WI38 (cell line): ENCODE data around the gene RNU11.
"Not testable (repeated sequence)": the region's sequence is repeated elsewhere in the genome, so short reads cannot be mapped to it uniquely, and the experiment has no call there.

ENCODE experiments used
- H3K4me3 ChIP-seq: 2 replicates; pipeline ENCODE4 v1.5.1; 2011; ENCODE audit warnings: low read depth, mild to moderate bottlenecking, control low read depth, low read length
- CTCF ChIP-seq: IDR thresholded peaks from 2 replicates; pipeline ENCODE4 v1.5.1; 2012; ENCODE audit warnings: low read depth, mild to moderate bottlenecking, control low read depth, low read length

Gene RNU11

GRCh38 chr1:28646040-28646439 lies 2.4 kb upstream of the RNU11 start:
- H3K4me3 ChIP-seq: no peak overlapping the region
- TF ChIP-seq CTCF: no peak

- H3K4me3 ChIP-seq: peak overlapping the region; percentile 38
- TF ChIP-seq CTCF: no peak
These were observed 359 bp upstream of the RNU11 start for GRCh38 chr1:28648008-28648473.

GRCh38 chr1:28653063-28653462 lies 4.7 kb downstream of the RNU11 start:
- H3K4me3 ChIP-seq: not testable (repeated sequence)

- peak; percentile 26 for TF ChIP-seq CTCF
These were observed 5.5 kb downstream of the RNU11 start for GRCh38 chr1:28653870-28654269.

GRCh38 chr1:28655448-28656311 lies 7.3 kb downstream of the RNU11 start:
- H3K4me3 ChIP-seq: not testable (repeated sequence)

More at GRCh38 chr1:28653870-28654269, 5.5 kb downstream of the RNU11 start:
- not testable (repeated sequence) for H3K4me3 ChIP-seq

GRCh38 chr1:28656335-28656734 lies 7.9 kb downstream of the RNU11 start:
- no peak overlapping the region for H3K4me3 ChIP-seq
- no peak for TF ChIP-seq CTCF

GRCh38 chr1:28663871-28664470 lies 15.6 kb downstream of the RNU11 start:
- no peak for TF ChIP-seq CTCF
- no peak overlapping the region for H3K4me3 ChIP-seq

GRCh38 chr1:28666806-28667205 lies 18.4 kb downstream of the RNU11 start:
- TF ChIP-seq CTCF: no peak
- H3K4me3 ChIP-seq: no peak overlapping the region
